Measurements from ENCODE around the gene VPS13D.

GRCh38 chr1:12387641-12388040 is 157.8 kb downstream of the VPS13D start:
- TF ChIP-seq POLR2A (IDR thresholded peaks at IDR 0.05) (no peak), CTCF (IDR thresholded peaks at IDR 0.05) (no peak)

All from testis (tissue), 2 donors.